Peyer's patch (tissue), 4 donors: ENCODE results near the gene EFCAB10.

Experiments used
- CTCF ChIP-seq, 6 experiments: fragments of 450-650 bp in 4 of 6; fragments of 200-600 bp in 2 of 6; sonication (generic) in 1 of 6; IDR thresholded peaks; one replicate each; pipeline ENCODE4 v1.5.1; 2017 to 2019; ENCODE audit warnings: antibody characterized with exemption in 6 of 6, mild to moderate bottlenecking in 3 of 6, moderate library complexity in 1 of 6
- POLR2A ChIP-seq, 2 donors: fragments of 450-650 bp; IDR thresholded peaks; one replicate each; pipeline ENCODE4 v1.5.1; 2017; ENCODE audit warnings: antibody characterized with exemption in 2 of 2, mild to moderate bottlenecking in 2 of 2, moderate library complexity in 2 of 2

GRCh38 chr7:105565190-105565589 lies 16.1 kb downstream of the EFCAB10 start:
- TF ChIP-seq POLR2A (IDR thresholded peaks at IDR 0.05) (no peak), CTCF (IDR thresholded peaks at IDR 0.05) (no peak)
